IPS-18c (cell line): ENCODE measurements around the gene LEP.

Experiments used
- H3K4me3 ChIP-seq: 2 replicates; pipeline ENCODE4 v1.7.0; 2013; ENCODE audit warnings: low read depth, mild to moderate bottlenecking, low read length, moderate library complexity; ENCODE audit not compliant: insufficient read depth
- H3K9me3 ChIP-seq: one replicate; pipeline ENCODE4 v1.6.1; 2013; ENCODE audit warnings: mild to moderate bottlenecking, low read length, moderate library complexity; ENCODE audit not compliant: control insufficient read depth, insufficient read depth

The LEP gene

GRCh38 chr7:128262273-128263028, 21.4 kb downstream of the LEP start:
- H3K9me3 ChIP-seq = peaks cover 3% of the 10 kb centered on the region
- no peak overlapping the region for H3K4me3 ChIP-seq

GRCh38 chr7:128263420-128263819, 22.3 kb downstream of the LEP start:
- Histone ChIP-seq H3K4me3 (peak overlapping the region; percentile 6; the same call in 1 of the 2 replicates), H3K9me3 (peaks cover 7% of the 10 kb centered on the region)

GRCh38 chr7:128264477-128264876, 23.4 kb downstream of the LEP start:
- Histone ChIP-seq H3K4me3 (no peak overlapping the region), H3K9me3 (peaks cover 7% of the 10 kb centered on the region)

GRCh38 chr7:128265156-128265905, 24.3 kb downstream of the LEP start:
- Histone ChIP-seq H3K9me3 (peaks cover 7% of the 10 kb centered on the region), H3K4me3 (no peak overlapping the region)

GRCh38 chr7:128265906-128266300, 24.8 kb downstream of the LEP start:
- peaks cover 9% of the 10 kb centered on the region for H3K9me3 ChIP-seq

GRCh38 chr7:128266529-128266882, 25.4 kb downstream of the LEP start:
- Histone ChIP-seq H3K4me3 (no peak overlapping the region), H3K9me3 (peaks cover 9% of the 10 kb centered on the region)

More at GRCh38 chr7:128265906-128266300, 24.8 kb downstream of the LEP start:
- H3K4me3 ChIP-seq = no peak overlapping the region

GRCh38 chr7:128266883-128267594, 26.0 kb downstream of the LEP start:
- peak overlapping the region; percentile 40 for H3K4me3 ChIP-seq
- peaks cover 9% of the 10 kb centered on the region for H3K9me3 ChIP-seq

- Histone ChIP-seq H3K9me3 (peaks cover 9% of the 10 kb centered on the region), H3K4me3 (peak overlapping the region; percentile 40)
Measured at GRCh38 chr7:128267595-128267924, 26.5 kb downstream of the LEP start.

- H3K4me3 ChIP-seq = no peak overlapping the region
Measured at GRCh38 chr7:128268233-128268632, 27.2 kb downstream of the LEP start.

GRCh38 chr7:128270826-128271272, 29.8 kb downstream of the LEP start:
- H3K9me3 ChIP-seq = peaks cover 8% of the 10 kb centered on the region
- H3K4me3 ChIP-seq = no peak overlapping the region

More at GRCh38 chr7:128268233-128268632, 27.2 kb downstream of the LEP start:
- peaks cover 7% of the 10 kb centered on the region for H3K9me3 ChIP-seq

- H3K4me3 ChIP-seq = no peak overlapping the region
- H3K9me3 ChIP-seq = peaks cover 11% of the 10 kb centered on the region
Measured at GRCh38 chr7:128271471-128271941, 30.4 kb downstream of the LEP start.

GRCh38 chr7:128271942-128272481, 30.9 kb downstream of the LEP start:
- Histone ChIP-seq H3K9me3 (peaks cover 11% of the 10 kb centered on the region), H3K4me3 (no peak overlapping the region)

- no peak overlapping the region for H3K4me3 ChIP-seq
- peaks cover 6% of the 10 kb centered on the region for H3K9me3 ChIP-seq
Measured at GRCh38 chr7:128274246-128274883, 33.3 kb downstream of the LEP start.

GRCh38 chr7:128274884-128275603, 34.0 kb downstream of the LEP start:
- Histone ChIP-seq H3K9me3 (peaks cover 6% of the 10 kb centered on the region), H3K4me3 (no peak overlapping the region)

GRCh38 chr7:128275681-128276080, 34.6 kb downstream of the LEP start:
- H3K4me3 ChIP-seq = no peak overlapping the region
- peaks cover 5% of the 10 kb centered on the region for H3K9me3 ChIP-seq

- H3K9me3 ChIP-seq = peaks cover 6% of the 10 kb centered on the region
- no peak overlapping the region for H3K4me3 ChIP-seq
Measured at GRCh38 chr7:128278366-128278765, 37.3 kb downstream of the LEP start.
